HEK293T (cell line): ENCODE measurements around the gene CNNM2.

ENCODE experiments used
- FOXA1 ChIP-seq: fragments of 450-650 bp; IDR thresholded peaks from 2 replicates; pipeline ENCODE4 v1.6.1; 2016; ENCODE audit warnings: mild to moderate bottlenecking
- FOXM1 ChIP-seq: fragments of 450-650 bp; IDR thresholded peaks from 2 replicates; pipeline ENCODE4 v1.6.1; 2017; ENCODE audit warnings: mild to moderate bottlenecking, borderline replicate concordance
- HDGF ChIP-seq: fragments of 450-650 bp; IDR thresholded peaks from 2 replicates; pipeline ENCODE4 v1.6.1; 2017; ENCODE audit warnings: antibody characterized with exemption, borderline replicate concordance

DNA sequence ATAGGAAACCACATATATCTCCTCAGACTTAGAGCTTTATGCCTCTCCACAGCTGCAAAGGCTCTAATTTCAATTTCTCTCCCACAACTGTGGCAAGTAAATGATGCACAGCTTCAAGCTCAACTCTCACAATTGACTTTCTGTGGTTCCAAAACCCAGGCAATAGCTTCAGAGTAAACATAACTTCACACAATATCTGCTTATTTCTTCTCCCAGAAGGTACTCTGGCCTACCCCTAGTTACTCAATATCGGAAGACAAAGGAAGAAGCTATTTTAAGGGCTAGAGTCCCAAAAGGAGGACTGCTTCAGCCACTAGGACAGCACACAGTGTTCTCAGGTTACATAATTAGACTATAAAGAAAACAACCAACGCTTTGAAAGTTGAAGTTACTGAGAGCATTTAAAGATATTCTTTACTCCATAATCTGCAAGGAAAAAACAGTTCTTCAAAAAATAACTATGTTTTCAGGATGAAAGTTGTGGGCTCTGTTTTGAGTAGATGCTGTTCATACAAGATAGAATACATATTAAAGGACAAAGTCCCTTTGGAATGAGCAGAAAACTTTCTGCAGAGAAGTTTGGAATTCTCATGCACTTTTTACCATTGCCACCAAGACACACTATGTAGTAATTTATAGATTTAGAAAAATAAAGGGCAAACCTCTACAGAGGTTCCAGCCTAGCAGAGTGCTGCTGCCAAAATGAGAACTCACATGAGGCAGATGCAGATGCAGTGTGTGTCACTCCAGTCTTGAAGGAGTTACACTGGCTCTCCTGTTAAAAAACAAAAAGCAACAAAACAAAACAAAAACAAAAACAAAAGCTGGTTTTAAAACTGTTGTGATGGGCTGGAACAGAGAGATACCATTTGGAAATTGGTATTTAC lies 193.2 kb downstream of the CNNM2 start:
- TF ChIP-seq HDGF = no peak
- TF ChIP-seq FOXM1 = no peak
- TF ChIP-seq FOXA1 = no peak
